Measurements from ENCODE around the gene CD69. TPM values are rescaled to one million over a fixed set of nuclear protein-coding genes. Genes with fewer than 3 reads are reported as not detected.

Gene CD69
- total RNA-seq, 1 experiment from 2014 or later, result not detected

DNA sequence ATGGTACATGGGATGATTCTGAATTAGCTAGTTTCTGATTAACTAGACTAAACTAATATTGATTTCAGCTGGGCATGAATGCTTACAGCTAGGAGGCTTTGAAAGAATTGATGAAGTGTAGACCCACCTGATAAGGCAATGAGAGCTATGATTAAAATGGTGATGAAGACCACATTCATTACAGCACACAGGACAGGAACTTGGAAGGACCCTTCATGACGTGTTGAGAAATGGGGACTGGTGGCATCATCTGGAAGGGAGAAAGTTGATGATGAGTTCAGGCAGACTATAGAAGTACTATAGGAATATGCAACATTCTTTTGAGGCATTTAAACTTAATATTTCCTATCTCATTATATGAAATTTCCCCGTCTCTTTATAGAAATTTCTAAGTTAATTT is 4.5 kb downstream of the CD69 start:
- H3K9ac ChIP-seq (ENCODE audit: extremely low read depth, insufficient read length, low read length), result no peak overlapping the region

More for the DNA sequence above, 4.5 kb downstream of the CD69 start:
- H4K8ac ChIP-seq (replicated peaks; ENCODE audit: insufficient read length, low read depth, low read length), result no peak overlapping the region
- H3K4ac ChIP-seq (ENCODE audit: low read depth, low read length), result no peak overlapping the region
- H3K27me3 Mint-ChIP-seq (ENCODE audit: low read depth), result no peaks in the 10 kb centered on the region
- H3K4me1 Mint-ChIP-seq, result peaks cover 20 to 23% of the 10 kb centered on the region in 2 experiments
- no peaks in the 10 kb centered on the region for H4K20me1 ChIP-seq (ENCODE audit: control insufficient read depth, insufficient read depth, insufficient read length)
- no peaks in the 10 kb centered on the region for H3K79me1 ChIP-seq (ENCODE audit: insufficient read depth, low read depth, low read length, poor library complexity, severe bottlenecking)
- no peaks in the 10 kb centered on the region for H3K9me3 ChIP-seq (ENCODE audit: control insufficient read depth, low read depth, low read length)
- no peak overlapping the region for H3K27ac Mint-ChIP-seq
- no peak for DNase-seq
- H3K79me2 ChIP-seq (ENCODE audit: insufficient read depth, low read length), result no peaks in the 10 kb centered on the region
- WGBS (ENCODE audit: extremely low coverage, insufficient read length, low lambda C conversion rate), result no CpG with 5 or more reads among the region's 2 CpGs
- H2BK15ac ChIP-seq (ENCODE audit: low read depth, low read length), result no peak overlapping the region
- H3K4me2 ChIP-seq (ENCODE audit: insufficient read depth, insufficient read length, low read length), result no peak overlapping the region
- H3K9me3 Mint-ChIP-seq, result no peaks in the 10 kb centered on the region
- H2BK20ac ChIP-seq (ENCODE audit: low read depth, low read length, poor library complexity, severe bottlenecking), result no peak overlapping the region
- H3K56ac ChIP-seq (ENCODE audit: insufficient read length, low read depth, low read length), result no peak overlapping the region
- no peak overlapping the region for H3K4me3 Mint-ChIP-seq
- H3K27me3 ChIP-seq (ENCODE audit: insufficient read depth, low read length), result no peaks in the 10 kb centered on the region
- H3T11ph ChIP-seq (ENCODE audit: low read length), result no peak overlapping the region
- no peak overlapping the region for H2AFZ ChIP-seq (ENCODE audit: low read length)
- no peak overlapping the region for H3K14ac ChIP-seq (ENCODE audit: insufficient read depth, low read length)
- no peak overlapping the region for H3K18ac ChIP-seq (ENCODE audit: insufficient read length, low read depth, low read length)
- no peak overlapping the region for H4K91ac ChIP-seq (ENCODE audit: insufficient read length, low read depth, low read length)
- H2AK5ac ChIP-seq (ENCODE audit: insufficient read length, low read length), result no peak overlapping the region
- no peak overlapping the region for H2BK120ac ChIP-seq (ENCODE audit: low read depth, low read length, poor library complexity, severe bottlenecking)
- no peaks in the 10 kb centered on the region for H3K36me3 Mint-ChIP-seq (ENCODE audit: insufficient read depth in 1 of 3, low read depth in 3 of 3)
- no peak overlapping the region for H3K27ac ChIP-seq (ENCODE audit: insufficient read length, low read depth, low read length)
- no peak overlapping the region for H2BK12ac ChIP-seq (ENCODE audit: insufficient read length, low read depth, low read length)
- H4K5ac ChIP-seq (ENCODE audit: insufficient read length, low read depth, low read length), result no peak overlapping the region
- no peak overlapping the region for H2BK5ac ChIP-seq (ENCODE audit: insufficient read length, low read length)
- TF ChIP-seq, protein P1, sequence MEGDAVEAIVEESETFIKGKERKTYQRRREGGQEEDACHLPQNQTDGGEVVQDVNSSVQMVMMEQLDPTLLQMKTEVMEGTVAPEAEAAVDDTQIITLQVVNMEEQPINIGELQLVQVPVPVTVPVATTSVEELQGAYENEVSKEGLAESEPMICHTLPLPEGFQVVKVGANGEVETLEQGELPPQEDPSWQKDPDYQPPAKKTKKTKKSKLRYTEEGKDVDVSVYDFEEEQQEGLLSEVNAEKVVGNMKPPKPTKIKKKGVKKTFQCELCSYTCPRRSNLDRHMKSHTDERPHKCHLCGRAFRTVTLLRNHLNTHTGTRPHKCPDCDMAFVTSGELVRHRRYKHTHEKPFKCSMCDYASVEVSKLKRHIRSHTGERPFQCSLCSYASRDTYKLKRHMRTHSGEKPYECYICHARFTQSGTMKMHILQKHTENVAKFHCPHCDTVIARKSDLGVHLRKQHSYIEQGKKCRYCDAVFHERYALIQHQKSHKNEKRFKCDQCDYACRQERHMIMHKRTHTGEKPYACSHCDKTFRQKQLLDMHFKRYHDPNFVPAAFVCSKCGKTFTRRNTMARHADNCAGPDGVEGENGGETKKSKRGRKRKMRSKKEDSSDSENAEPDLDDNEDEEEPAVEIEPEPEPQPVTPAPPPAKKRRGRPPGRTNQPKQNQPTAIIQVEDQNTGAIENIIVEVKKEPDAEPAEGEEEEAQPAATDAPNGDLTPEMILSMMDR (conservative IDR thresholded peaks at IDR 0.05), result no peak
- H3K23me2 ChIP-seq (ENCODE audit: insufficient read length, low read depth, low read length, poor library complexity, severe bottlenecking), result no peaks in the 10 kb centered on the region
- no peaks in the 10 kb centered on the region for H3K4me1 ChIP-seq (ENCODE audit: insufficient read depth, low read length)
- no peak overlapping the region for H3K23ac ChIP-seq (ENCODE audit: insufficient read length, low read depth, low read length)

All from H9 (cell line).